GM13976 (cell line): ENCODE data around the gene ME3.
"Not testable (repeated sequence)": the region's sequence is repeated elsewhere in the genome, so short reads cannot be mapped to it uniquely, and the experiment has no call there.

Experiments used
- DNase-seq: peaks from one replicate; pipeline ENCODE4 v3.0.0; 2012; ENCODE audit warnings: low spot score
- in situ Hi-C: fragments of 300-500 bp; cut with MboI; formaldehyde crosslinking; loops from one replicate; pipeline ENCODE4 v1.12.0; 2022; ENCODE audit warnings: low sequenced_read_pairs, mixed read lengths, inconsistent platforms; ENCODE audit not compliant: unreplicated experiment
- TF ChIP-seq, protein P1 (sequence below): IDR thresholded peaks from 2 replicates; pipeline ENCODE4 v1.5.1; 2012; ENCODE audit warnings: borderline replicate concordance, mild to moderate bottlenecking; ENCODE audit not compliant: insufficient read depth; ENCODE audit errors: extremely low read depth, missing control alignments, control extremely low read depth

ME3 gene

DNA sequence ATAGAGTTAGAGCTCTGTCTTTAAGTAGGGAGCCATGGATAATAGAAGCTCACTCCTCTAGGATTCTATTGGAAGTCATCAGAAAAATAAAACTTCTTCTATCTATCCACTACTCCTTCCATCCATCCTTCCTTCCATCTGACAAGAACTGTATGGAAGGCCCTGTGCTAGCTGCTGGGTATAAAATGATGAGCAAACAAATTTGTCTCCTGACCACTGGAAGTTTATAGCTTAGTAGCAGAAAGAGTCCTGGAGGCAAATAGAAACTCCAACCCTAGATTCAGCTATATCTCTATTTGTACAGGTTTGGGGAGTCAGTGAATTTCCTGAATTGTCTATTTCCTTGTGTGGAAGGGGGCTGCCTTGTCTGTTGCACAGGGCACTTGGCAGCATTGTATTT, 136.6 kb downstream of the ME3 start:
- in situ Hi-C loops: no loop called here
- no peak for DNase-seq
- TF ChIP-seq, protein P1, sequence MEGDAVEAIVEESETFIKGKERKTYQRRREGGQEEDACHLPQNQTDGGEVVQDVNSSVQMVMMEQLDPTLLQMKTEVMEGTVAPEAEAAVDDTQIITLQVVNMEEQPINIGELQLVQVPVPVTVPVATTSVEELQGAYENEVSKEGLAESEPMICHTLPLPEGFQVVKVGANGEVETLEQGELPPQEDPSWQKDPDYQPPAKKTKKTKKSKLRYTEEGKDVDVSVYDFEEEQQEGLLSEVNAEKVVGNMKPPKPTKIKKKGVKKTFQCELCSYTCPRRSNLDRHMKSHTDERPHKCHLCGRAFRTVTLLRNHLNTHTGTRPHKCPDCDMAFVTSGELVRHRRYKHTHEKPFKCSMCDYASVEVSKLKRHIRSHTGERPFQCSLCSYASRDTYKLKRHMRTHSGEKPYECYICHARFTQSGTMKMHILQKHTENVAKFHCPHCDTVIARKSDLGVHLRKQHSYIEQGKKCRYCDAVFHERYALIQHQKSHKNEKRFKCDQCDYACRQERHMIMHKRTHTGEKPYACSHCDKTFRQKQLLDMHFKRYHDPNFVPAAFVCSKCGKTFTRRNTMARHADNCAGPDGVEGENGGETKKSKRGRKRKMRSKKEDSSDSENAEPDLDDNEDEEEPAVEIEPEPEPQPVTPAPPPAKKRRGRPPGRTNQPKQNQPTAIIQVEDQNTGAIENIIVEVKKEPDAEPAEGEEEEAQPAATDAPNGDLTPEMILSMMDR: no peak

DNA sequence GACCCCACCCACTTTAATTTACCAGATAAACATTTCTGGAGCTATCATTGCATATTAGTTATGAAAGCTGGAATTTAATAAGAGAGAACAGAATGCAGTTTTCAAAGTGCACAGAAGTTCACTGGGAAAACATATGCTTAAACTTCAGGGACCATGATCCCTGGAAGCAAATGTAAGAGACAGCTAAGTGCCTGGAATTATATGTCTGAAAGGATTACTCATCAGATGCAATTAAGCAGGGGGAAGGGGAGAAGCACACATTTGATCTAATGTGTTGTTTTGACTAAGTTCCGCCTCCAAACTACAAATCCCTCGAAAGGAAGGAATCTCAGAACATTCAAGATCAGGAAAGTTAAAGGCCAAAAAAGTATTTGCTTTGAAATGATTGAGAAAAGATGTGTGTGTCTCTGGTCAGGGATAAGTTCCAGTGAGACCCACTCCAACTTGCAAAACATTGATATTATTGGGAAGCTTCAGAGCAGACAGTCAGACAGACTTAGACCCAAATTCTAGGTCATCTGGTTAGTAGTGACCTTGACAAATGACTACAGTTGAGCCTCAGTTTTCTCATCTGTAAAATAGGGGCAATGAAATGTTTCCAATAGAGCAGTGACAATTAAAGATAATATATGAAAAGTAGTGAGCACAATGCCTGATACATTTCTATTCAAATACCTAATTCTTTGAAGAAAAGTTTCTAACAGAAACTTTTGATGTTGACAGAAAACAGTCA, 147.6 kb downstream of the ME3 start:
- in situ Hi-C loops: no loop called here
- TF ChIP-seq, protein P1: no peak
- DNase-seq: no peak

DNA sequence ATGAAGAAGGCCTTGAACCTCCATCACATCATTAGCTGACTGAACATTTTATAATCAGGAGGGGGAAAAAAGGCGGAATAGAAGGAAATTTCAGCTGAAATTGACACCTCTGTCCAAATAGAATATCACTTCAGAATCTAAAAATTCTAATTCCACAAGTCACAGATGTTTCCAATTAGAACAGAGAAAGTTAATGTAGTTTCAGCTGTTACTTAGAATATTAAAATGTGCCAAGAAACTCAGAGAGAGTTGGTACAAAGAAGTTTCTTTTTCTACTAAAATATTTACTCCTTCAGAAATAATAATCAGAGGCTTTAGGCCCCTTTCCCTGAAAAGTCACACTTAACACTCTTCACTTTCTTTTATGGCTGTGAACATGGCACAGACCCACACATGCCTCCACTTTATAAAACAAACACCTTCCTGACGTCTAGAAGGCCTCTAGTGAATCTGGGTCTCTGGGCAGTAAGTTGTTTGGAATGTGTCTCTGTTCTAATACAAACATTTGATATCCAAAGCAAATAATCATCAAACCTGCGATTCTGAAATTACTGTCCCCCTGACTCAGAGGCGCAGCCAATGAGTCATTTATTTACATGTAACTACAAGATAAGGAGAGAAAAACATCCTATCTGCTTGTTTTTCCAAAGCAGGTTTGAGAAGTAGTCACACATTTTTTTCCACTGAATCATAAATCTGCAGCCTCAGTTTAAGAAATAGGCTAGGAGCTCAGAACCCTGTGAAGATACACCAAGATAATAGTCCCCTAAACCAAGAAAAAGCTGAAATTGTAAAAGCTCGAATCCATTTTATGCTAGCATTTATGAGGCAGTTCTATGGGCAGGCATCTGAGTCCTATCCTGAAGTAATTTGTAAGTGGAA, 148.4 kb downstream of the ME3 start:
- DNase-seq: no peak
- in situ Hi-C loops: no loop called here
- TF ChIP-seq, protein P1: no peak

DNA sequence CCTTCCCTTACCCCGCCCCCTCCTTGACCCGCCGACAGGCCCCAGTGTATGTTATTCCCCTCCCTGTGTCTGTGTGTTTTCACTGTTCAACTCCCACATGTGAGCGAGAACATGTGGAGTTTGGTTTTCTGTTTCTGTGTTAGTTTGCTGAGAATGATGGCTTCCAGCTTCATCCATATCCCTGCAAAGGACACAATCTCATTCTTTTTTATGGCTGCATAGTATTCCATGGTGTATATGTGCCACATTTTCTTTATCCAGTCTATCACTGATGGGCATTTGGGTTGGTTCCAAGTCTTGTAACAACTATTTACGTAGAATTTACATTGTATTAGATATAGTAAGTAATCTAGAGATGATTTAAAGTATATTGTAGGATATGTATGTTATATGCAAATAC, 149.9 kb downstream of the ME3 start:
- DNase-seq, in situ Hi-C loops: not testable (repeated sequence)

DNA sequence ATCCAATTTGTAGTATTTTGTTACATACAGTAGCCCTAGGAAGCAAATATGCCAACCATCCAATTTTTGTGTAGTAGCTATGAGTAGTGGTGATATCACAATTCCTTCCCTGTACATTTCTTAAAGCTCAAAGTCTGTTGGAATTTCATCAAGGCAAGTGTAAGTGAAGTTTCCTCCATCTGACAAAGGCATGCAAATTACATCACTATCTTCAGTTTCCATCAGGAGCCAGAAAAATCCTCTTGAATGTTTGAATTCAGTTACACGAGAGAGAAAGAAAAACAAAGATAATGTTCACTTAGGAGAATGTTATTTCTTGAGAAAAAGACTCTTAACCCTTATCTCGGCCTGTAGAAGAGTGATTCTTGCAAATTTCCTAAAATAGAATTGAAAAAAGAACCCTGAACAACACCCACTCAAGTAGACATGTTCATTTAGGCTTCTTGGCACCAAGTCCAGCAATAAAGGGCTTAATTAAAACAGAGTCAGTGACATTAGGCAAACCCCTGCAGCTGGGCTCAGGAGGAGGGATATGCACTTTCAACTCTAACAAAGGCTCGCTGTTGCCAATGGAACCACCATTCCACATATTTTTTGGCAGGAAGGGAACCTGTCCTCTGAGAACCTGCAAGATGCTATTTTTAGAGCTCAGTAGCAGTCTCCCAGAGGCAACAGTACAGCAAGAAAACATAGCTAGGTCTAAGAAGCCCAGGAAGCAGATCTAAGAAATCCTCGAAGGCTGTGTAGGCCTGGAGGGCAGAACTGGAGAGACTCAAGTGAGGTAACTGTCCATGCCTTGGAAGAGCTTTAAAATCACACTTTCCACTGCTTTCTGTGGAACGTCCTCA, 153.1 kb downstream of the ME3 start:
- no peak for DNase-seq
- in situ Hi-C loops: no loop called here
- TF ChIP-seq, protein P1: no peak

DNA sequence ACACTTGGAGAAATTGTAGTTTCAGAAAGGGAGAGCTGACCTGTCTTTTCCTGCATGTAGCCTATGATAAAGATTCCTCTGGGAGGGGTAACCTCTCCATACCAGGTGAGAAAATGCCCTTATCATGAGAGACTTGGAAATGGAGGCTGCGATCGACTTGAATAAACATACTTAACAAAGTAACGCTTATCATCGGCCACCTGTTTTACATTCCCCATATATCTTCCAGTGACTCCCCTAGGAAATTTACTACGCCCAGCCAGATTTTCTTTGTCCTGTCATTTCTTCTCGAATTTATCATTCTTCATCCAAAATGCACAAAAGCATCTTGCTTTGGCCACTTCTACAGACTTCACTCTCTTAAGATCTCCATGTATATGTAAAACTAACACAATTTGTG, 154.2 kb downstream of the ME3 start:
- no peak for DNase-seq
- in situ Hi-C loops: no loop called here
- TF ChIP-seq, protein P1: no peak
